Measurements from ENCODE around the gene MICAL2. TPM values are rescaled to one million over a fixed set of nuclear protein-coding genes. Genes with fewer than 3 reads are reported as not detected.
A peak's percentile ranks its signal among the peaks of the same experiment; 100 is the strongest.

MICAL2 gene
- total and polyA plus RNA-seq, 3 experiments from 2014 or later, result 32.4 to 147 (median 146) TPM

DNA sequence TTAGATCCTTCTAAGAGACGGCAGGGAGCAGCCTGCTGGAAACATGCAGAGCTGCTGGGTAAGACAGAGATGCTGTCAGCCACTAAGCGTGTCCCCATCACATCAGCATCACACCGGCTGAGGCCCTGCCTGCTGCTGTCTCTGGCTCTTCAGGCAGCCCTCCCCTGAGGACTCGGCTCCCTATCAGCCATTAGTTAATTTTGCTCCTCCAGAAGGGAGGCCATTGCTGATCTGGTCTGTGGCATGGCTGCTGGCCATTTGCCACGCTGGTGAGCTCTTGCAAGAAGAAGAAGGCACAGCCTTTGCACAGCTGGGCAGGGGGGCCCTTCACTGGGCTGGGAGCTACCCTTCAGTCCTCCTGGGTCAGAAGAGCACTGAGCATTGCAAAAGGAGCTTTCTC is 135.8 kb downstream of the MICAL2 start:
- peaks cover 18% of the 10 kb centered on the region for H3K4me1 ChIP-seq (ENCODE audit: insufficient read depth, low read length)
- H3K27me3 Mint-ChIP-seq, result no peaks in the 10 kb centered on the region
- peak in 1 of 5 donors; percentile 19 for DNase-seq
- no peak overlapping the region for H3K4me3 ChIP-seq (ENCODE audit: low read length)
- H3K36me3 Mint-ChIP-seq, result peaks cover 4 to 84% (median 11%) of the 10 kb centered on the region in 3 donors
- H3K4me1 Mint-ChIP-seq, result peaks cover 16 to 21% (median 17%) of the 10 kb centered on the region in 3 donors
- H3K9me3 ChIP-seq (ENCODE audit: low read length), result no peaks in the 10 kb centered on the region
- H3K36me3 ChIP-seq (ENCODE audit: insufficient read depth, low read length), result no peaks in the 10 kb centered on the region
- POLR2A ChIA-PET, result no interaction called here
- H3K4me3 Mint-ChIP-seq, result no peak overlapping the region
- CTCF ChIA-PET, result interaction anchor here (1.5 kb wide), 1 partner anchor 11 kb away, joined by 5 read pairs; no protein-coding TSS in a partner anchor
- H3K27ac ChIP-seq (ENCODE audit: low read depth, low read length), result no peak overlapping the region
- H3K27me3 ChIP-seq (ENCODE audit: insufficient read depth, low read length, poor library complexity, severe bottlenecking), result no peaks in the 10 kb centered on the region
- no peaks in the 10 kb centered on the region for H3K9me3 Mint-ChIP-seq
- H3K27ac Mint-ChIP-seq, result peak overlapping the region in 1 of 8 donors; percentile 38

DNA sequence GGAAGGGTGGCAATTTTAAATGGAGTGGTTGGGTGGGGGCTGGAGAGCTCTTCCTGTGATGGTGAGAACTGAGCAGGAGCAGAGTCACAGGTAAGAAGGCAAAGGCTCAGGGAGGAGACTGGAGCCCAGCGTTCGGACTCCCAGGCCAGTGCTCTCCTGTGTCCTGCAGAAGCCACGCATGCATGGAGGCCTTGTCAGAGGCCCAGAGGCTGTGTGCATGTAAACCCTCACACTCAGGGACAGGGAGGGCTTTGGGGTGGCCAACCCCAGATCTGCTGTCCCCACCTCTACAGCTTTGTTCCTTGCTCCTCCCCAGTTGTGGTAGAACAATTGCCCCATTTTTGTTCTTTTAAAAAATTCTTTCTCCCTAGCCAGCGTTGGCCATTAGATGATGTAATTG is 136.6 kb downstream of the MICAL2 start:
- H3K27ac Mint-ChIP-seq, result peak overlapping the region in 1 of 8 donors; percentile 12
- ChIA-PET POLR2A (no interaction called here), CTCF (interaction anchor here (1.5 kb wide), 1 partner anchor 12 kb away, joined by 5 read pairs; no protein-coding TSS in a partner anchor)
- no peak overlapping the region for H3K4me3 ChIP-seq (ENCODE audit: low read length)
- H3K4me1 Mint-ChIP-seq, result peaks cover 8 to 14% (median 8%) of the 10 kb centered on the region in 3 donors
- H3K27ac ChIP-seq (ENCODE audit: low read depth, low read length), result no peak overlapping the region
- no peaks in the 10 kb centered on the region for H3K27me3 Mint-ChIP-seq
- H3K4me3 Mint-ChIP-seq, result no peak overlapping the region
- H3K9me3 ChIP-seq (ENCODE audit: low read length), result no peaks in the 10 kb centered on the region
- no peaks in the 10 kb centered on the region for H3K36me3 ChIP-seq (ENCODE audit: insufficient read depth, low read length)
- no peaks in the 10 kb centered on the region for H3K27me3 ChIP-seq (ENCODE audit: insufficient read depth, low read length, poor library complexity, severe bottlenecking)
- peaks cover 4 to 80% (median 11%) of the 10 kb centered on the region in 3 donors for H3K36me3 Mint-ChIP-seq
- no peaks in the 10 kb centered on the region for H3K9me3 Mint-ChIP-seq
- peaks cover 10% of the 10 kb centered on the region for H3K4me1 ChIP-seq (ENCODE audit: insufficient read depth, low read length)
- peak in 1 of 5 donors; percentile 1 for DNase-seq

DNA sequence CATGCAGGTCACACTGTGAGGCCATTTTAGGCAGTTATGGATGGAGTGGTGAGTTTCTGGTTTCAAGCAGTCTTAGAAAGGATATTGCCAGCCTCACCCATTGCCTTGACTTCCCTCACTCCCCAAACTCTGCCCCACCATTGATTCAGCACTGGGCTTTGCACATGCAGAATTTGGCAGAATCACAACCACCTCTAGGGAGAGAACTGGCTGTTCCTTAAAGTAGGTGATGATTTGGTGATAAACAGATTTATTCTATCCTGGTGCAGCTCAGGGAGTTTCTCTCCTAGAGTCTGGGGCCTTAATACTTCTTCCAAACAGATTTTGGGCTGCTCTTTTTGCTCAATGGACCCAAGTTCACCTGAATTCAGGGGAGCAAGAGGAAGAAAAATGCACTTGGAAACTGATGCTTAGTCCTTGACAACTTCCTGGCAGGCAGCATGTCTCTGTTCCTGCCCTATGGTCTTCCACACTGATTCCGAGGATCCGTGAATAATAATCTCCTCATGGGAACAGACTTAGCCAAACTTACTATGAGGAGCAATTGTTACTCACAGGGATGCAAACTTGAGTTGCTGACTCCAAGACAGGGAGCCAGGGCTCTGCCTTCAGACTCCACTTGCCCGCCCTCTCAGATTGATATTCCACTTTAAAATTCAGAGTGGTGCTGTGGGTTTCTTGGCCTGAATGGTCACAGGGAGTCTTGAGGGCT is 137.3 kb downstream of the MICAL2 start:
- POLR2A ChIA-PET, result no interaction called here
- no peak overlapping the region for H3K4me3 Mint-ChIP-seq
- Histone ChIP-seq H3K4me1 (ENCODE audit: insufficient read depth, low read length) (peaks cover 4% of the 10 kb centered on the region), H3K4me3 (ENCODE audit: low read length) (no peak overlapping the region), H3K27me3 (ENCODE audit: insufficient read depth, low read length, poor library complexity, severe bottlenecking) (no peaks in the 10 kb centered on the region), H3K27ac (ENCODE audit: low read depth, low read length) (no peak overlapping the region), H3K36me3 (ENCODE audit: insufficient read depth, low read length) (no peaks in the 10 kb centered on the region), H3K9me3 (ENCODE audit: low read length) (no peaks in the 10 kb centered on the region)
- peak in 1 of 5 donors; percentile 11 for DNase-seq
- no peaks in the 10 kb centered on the region for H3K9me3 Mint-ChIP-seq
- peaks cover 1 to 7% (median 1%) of the 10 kb centered on the region in 3 donors for H3K4me1 Mint-ChIP-seq
- peak overlapping the region in 2 of 8 donors; percentile 29 to 79 for H3K27ac Mint-ChIP-seq
- no peaks in the 10 kb centered on the region for H3K27me3 Mint-ChIP-seq
- CTCF ChIA-PET, result interaction anchor here (1.2 to 1.5 kb wide), 2 partner anchors 11 to 13 kb away, joined by 3 to 5 read pairs; no protein-coding TSS in a partner anchor
- H3K36me3 Mint-ChIP-seq, result peaks cover 1 to 77% (median 11%) of the 10 kb centered on the region in 3 donors

DNA sequence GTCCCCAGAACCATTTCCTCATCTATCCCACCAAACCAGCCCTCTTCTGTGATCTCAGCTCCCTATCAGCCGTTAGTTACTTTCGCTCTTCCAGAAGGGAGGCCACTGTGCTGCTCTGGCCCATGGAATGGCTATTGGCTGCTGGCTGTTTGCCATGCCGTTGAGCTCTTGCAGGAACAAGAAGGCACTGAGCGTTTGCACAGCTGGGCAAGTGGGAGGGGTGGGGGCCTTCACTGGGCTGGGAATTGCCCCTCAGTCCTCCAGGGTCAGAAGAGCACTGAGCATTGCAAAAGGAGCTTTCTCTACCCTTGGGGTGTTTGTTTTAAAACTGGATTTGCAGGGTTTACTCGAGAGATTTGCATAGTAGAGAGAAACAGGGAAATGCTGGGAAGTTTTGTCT is 137.9 kb downstream of the MICAL2 start:
- Histone ChIP-seq H3K27ac (ENCODE audit: low read depth, low read length) (no peak overlapping the region), H3K4me3 (ENCODE audit: low read length) (no peak overlapping the region), H3K27me3 (ENCODE audit: insufficient read depth, low read length, poor library complexity, severe bottlenecking) (no peaks in the 10 kb centered on the region), H3K9me3 (ENCODE audit: low read length) (no peaks in the 10 kb centered on the region), H3K4me1 (ENCODE audit: insufficient read depth, low read length) (no peaks in the 10 kb centered on the region), H3K36me3 (ENCODE audit: insufficient read depth, low read length) (no peaks in the 10 kb centered on the region)
- peak in 1 of 5 donors; percentile 5 for DNase-seq
- Mint-ChIP-seq H3K27me3 (no peaks in the 10 kb centered on the region), H3K4me1 (peaks cover 0 to 1% (median 0%) of the 10 kb centered on the region in 3 donors), H3K36me3 (peaks cover 0 to 76% (median 7%) of the 10 kb centered on the region in 3 donors), H3K9me3 (no peaks in the 10 kb centered on the region), H3K4me3 (no peak overlapping the region), H3K27ac (peak overlapping the region in 2 of 8 donors; percentile 12 to 79)
- POLR2A ChIA-PET, result no interaction called here
- CTCF ChIA-PET, result interaction anchor here (0.9 to 1.3 kb wide), 3 partner anchors 12 to 33 kb away, joined by 3 to 5 read pairs (median 3); no protein-coding TSS in a partner anchor

DNA sequence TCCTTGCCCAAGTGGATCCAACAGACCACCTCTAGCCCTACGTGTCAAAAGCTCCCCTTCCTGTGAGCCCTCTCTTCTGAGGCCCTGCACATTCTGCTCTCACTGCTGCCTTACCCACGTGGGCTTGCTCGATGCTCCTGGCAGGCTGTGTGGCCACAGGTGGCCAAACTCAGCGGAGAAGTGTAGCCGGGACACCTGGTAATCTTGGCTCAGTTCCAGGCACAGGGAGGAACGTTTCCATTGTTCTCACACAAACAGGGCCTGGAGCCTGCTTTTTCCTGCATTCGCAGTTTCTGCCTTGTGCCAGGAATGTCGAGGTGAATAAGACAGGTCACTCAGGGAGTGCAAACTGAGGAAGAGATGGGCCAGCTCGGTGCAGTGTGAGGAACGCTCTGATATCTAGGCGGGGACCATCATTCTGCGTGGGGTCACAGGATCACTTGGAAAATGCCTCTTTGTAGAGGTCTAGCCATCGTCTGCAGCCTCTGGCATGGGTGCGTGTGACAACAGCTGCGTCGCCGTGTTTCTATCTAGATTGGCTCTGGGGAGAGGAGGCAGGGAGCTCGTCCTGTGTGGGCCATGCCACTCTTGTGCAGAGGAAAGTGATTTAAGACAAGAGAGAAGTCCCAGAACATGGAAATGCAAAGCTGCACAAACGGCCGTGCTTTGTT is 139.3 kb downstream of the MICAL2 start:
- no peaks in the 10 kb centered on the region for H3K27me3 ChIP-seq (ENCODE audit: insufficient read depth, low read length, poor library complexity, severe bottlenecking)
- no peaks in the 10 kb centered on the region for H3K36me3 ChIP-seq (ENCODE audit: insufficient read depth, low read length)
- no peaks in the 10 kb centered on the region for H3K4me1 ChIP-seq (ENCODE audit: insufficient read depth, low read length)
- Mint-ChIP-seq H3K36me3 (peaks cover 0 to 73% (median 5%) of the 10 kb centered on the region in 3 donors), H3K4me3 (no peak overlapping the region), H3K27me3 (no peaks in the 10 kb centered on the region), H3K27ac (peak overlapping the region in 2 of 8 donors; percentile 3 to 47), H3K9me3 (no peaks in the 10 kb centered on the region), H3K4me1 (no peaks in the 10 kb centered on the region)
- H3K27ac ChIP-seq (ENCODE audit: low read depth, low read length), result no peak overlapping the region
- CTCF ChIA-PET, result interaction anchor here (1.3 to 2.0 kb wide), 2 partner anchors 12 to 32 kb away, joined by 5 read pairs; no protein-coding TSS in a partner anchor
- H3K4me3 ChIP-seq (ENCODE audit: low read length), result no peak overlapping the region
- no peaks in the 10 kb centered on the region for H3K9me3 ChIP-seq (ENCODE audit: low read length)
- POLR2A ChIA-PET, result no interaction called here
- peak in 1 of 5 donors; percentile 19 for DNase-seq

DNA sequence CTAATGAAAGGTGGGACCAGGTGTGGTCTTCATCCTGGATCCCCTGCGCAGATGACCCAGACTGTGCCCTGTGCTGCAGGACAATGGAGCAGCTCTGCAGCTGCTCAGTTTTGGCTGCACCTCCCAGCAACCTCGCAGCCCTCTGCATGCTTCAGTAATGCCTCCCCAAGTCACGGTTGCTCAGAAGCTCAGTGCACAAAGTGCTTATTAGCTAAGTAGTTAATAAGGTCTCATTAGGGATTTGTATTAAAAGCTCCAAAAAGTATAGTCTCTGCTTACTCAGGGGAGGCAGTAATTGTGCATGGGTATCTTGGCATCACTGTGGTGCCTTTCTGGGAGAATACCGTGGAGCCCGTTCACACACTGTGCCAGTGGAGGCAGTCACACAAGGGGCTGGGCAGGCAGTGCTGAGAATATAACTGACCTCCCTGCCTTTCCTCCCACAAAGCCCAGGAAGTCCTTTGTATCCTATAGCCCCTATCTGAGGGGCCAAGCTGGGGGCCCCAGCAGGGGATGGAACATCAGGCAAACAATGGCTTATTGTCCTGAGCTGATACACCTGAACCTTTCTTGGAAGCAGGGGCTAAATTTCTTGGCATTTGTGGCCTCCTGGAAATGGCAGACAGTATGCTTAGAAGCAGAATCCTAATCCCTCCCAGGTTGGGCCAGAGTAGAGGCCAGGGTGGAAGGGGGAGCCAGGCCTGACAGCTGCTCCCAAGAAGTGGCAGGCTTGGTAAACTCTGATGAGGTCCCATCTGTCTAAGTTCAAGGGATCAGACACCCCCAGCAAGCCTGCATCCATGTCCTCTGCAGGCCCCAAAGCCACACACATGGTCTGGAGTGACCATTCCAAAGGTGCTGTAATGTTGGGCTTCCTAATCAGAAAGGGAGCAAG is 141.5 kb downstream of the MICAL2 start:
- peak overlapping the region in 2 of 8 donors; percentile 37 to 54 for H3K27ac Mint-ChIP-seq
- H3K36me3 Mint-ChIP-seq, result peaks cover 0 to 73% (median 12%) of the 10 kb centered on the region in 3 donors
- no peaks in the 10 kb centered on the region for H3K27me3 Mint-ChIP-seq
- H3K4me1 Mint-ChIP-seq, result no peaks in the 10 kb centered on the region
- peak in 1 of 5 donors; percentile 12 for DNase-seq
- no peaks in the 10 kb centered on the region for H3K4me1 ChIP-seq (ENCODE audit: insufficient read depth, low read length)
- ChIA-PET POLR2A (no interaction called here), CTCF (interaction anchor here (0.7 to 2.2 kb wide), 3 partner anchors 15 to 208 kb away, joined by 3 to 5 read pairs (median 3); no protein-coding TSS in a partner anchor)
- no peak overlapping the region for H3K4me3 ChIP-seq (ENCODE audit: low read length)
- no peaks in the 10 kb centered on the region for H3K36me3 ChIP-seq (ENCODE audit: insufficient read depth, low read length)
- H3K9me3 Mint-ChIP-seq, result no peaks in the 10 kb centered on the region
- no peak overlapping the region for H3K4me3 Mint-ChIP-seq
- H3K9me3 ChIP-seq (ENCODE audit: low read length), result no peaks in the 10 kb centered on the region
- H3K27me3 ChIP-seq (ENCODE audit: insufficient read depth, low read length, poor library complexity, severe bottlenecking), result no peaks in the 10 kb centered on the region
- H3K27ac ChIP-seq (ENCODE audit: low read depth, low read length), result no peak overlapping the region

DNA sequence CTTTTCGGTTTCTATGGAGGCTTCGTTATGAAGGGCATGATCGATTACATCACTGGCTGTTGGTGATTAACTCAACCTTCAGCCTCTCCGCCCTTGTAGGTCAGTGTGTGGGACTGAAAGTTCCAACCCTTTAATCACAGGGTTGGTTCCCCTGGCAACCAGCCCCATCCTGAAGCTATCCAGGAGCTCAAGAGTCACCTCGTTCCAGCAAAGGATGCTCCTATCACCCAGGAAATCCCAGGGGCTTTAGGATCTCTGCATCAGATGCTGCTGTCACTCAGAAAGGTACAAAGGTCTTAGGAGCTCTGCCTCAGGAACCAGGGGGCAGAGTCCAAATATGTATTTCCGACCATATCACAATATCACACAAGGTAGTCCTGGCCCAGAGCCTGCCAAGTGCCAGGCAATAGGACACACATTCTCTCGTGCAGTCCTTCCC is 143.5 kb downstream of the MICAL2 start:
- Histone ChIP-seq H3K9me3 (ENCODE audit: low read length) (no peaks in the 10 kb centered on the region), H3K27me3 (ENCODE audit: insufficient read depth, low read length, poor library complexity, severe bottlenecking) (no peaks in the 10 kb centered on the region), H3K36me3 (ENCODE audit: insufficient read depth, low read length) (no peaks in the 10 kb centered on the region), H3K4me1 (ENCODE audit: insufficient read depth, low read length) (no peaks in the 10 kb centered on the region), H3K4me3 (ENCODE audit: low read length) (no peak overlapping the region), H3K27ac (ENCODE audit: low read depth, low read length) (no peak overlapping the region)
- Mint-ChIP-seq H3K9me3 (no peaks in the 10 kb centered on the region), H3K4me3 (no peak overlapping the region), H3K27me3 (no peaks in the 10 kb centered on the region), H3K4me1 (no peaks in the 10 kb centered on the region), H3K36me3 (peaks cover 0 to 73% (median 17%) of the 10 kb centered on the region in 3 donors), H3K27ac (peak overlapping the region in 3 of 8 donors; percentile 7 to 51 (median 46))
- ChIA-PET CTCF (interaction anchor here (2.2 kb wide), 1 partner anchor 17 kb away, joined by 5 read pairs; no protein-coding TSS in a partner anchor), POLR2A (no interaction called here)
- DNase-seq, result no peak
